Keratinocyte (primary cell): ENCODE data around the gene NDRG3. TPM values are rescaled to one million over a fixed set of nuclear protein-coding genes. Genes with fewer than 3 reads are reported as not detected.

Source experiments
- DNase-seq: peaks from one replicate; pipeline ENCODE4 v3.0.0-alpha.2; 2011; ENCODE audit warnings: low read depth, missing footprints, low spot score
- FAIRE-seq: peaks from 2 replicates; lab custom pipeline; 2011; peaks lifted over from hg19 to GRCh38; lab: Jason Lieb, UNC
- H2AFZ ChIP-seq: 2 replicates; pipeline ENCODE4 v1.6.0; 2012; ENCODE audit warnings: low read length, control low read depth, inconsistent platforms; ENCODE audit not compliant: control insufficient read depth
- H3K27ac ChIP-seq: 2 replicates; pipeline ENCODE4 v1.5.1; 2011; ENCODE audit warnings: low read length; ENCODE audit not compliant: control insufficient read depth, insufficient read depth
- H3K27me3 ChIP-seq: 3 replicates; pipeline ENCODE4 v1.6.0; 2011; ENCODE audit warnings: low read length; ENCODE audit not compliant: control insufficient read depth, insufficient read depth; ENCODE audit errors: extremely low read depth
- H3K36me3 ChIP-seq, 2 experiments: 2 replicates in 1 of 2; 3 replicates in 1 of 2; pipeline ENCODE4 v1.5.1; 2011; ENCODE audit warnings: low read length in 2 of 2, mild to moderate bottlenecking in 1 of 2; ENCODE audit not compliant: control insufficient read depth in 2 of 2, insufficient read depth in 2 of 2; ENCODE audit errors: extremely low read depth in 1 of 2
- H3K4me1 ChIP-seq: 3 replicates; pipeline ENCODE4 v1.5.1; 2011; ENCODE audit warnings: low read length; ENCODE audit not compliant: control insufficient read depth, insufficient read depth; ENCODE audit errors: extremely low read depth
- H3K4me2 ChIP-seq: 3 replicates; pipeline ENCODE4 v1.6.0; 2011; ENCODE audit warnings: low read depth, low read length; ENCODE audit not compliant: control insufficient read depth, insufficient read depth; ENCODE audit errors: extremely low read depth
- H3K4me3 ChIP-seq, 3 experiments: fragments of 200-600 bp in 1 of 3; sonication (generic) in 1 of 3; 2 replicates in 2 of 3; 3 replicates in 1 of 3; pipeline ENCODE4 v1.5.1; 2011 to 2016; ENCODE audit warnings: low read length in 3 of 3, mild to moderate bottlenecking in 3 of 3, control low read depth in 2 of 3, inconsistent platforms in 1 of 3, low read depth in 1 of 3, mixed read lengths in 1 of 3, mixed run types in 1 of 3, moderate library complexity in 1 of 3; ENCODE audit not compliant: control insufficient read depth in 2 of 3, insufficient read depth in 2 of 3; ENCODE audit errors: extremely low read depth in 1 of 3
- H3K79me2 ChIP-seq: 2 replicates; pipeline ENCODE4 v1.6.0; 2012; ENCODE audit warnings: low read length; ENCODE audit not compliant: control insufficient read depth, insufficient read depth
- H3K9ac ChIP-seq: 3 replicates; pipeline ENCODE4 v1.6.0; 2011; ENCODE audit warnings: low read length; ENCODE audit not compliant: control insufficient read depth, insufficient read depth; ENCODE audit errors: extremely low read depth
- H3K9me1 ChIP-seq: 3 replicates; pipeline ENCODE4 v1.6.0; 2011; ENCODE audit warnings: low read length; ENCODE audit not compliant: control insufficient read depth, insufficient read depth; ENCODE audit errors: extremely low read depth
- H3K9me3 ChIP-seq: 2 replicates; pipeline ENCODE4 v1.5.1; 2012; ENCODE audit warnings: low read depth, low read length; ENCODE audit not compliant: control insufficient read depth
- H4K20me1 ChIP-seq: 3 replicates; pipeline ENCODE4 v1.6.0; 2011; ENCODE audit warnings: low read length; ENCODE audit not compliant: control insufficient read depth, insufficient read depth; ENCODE audit errors: extremely low read depth
- EZH2 ChIP-seq: IDR thresholded peaks from one replicate; pipeline ENCODE4 v1.6.1; 2012; ENCODE audit warnings: inconsistent platforms, mild to moderate bottlenecking, low read length, moderate library complexity
- dilution Hi-C: fragments of 300-500 bp; cut with MboI; formaldehyde crosslinking; loops from one replicate; pipeline ENCODE4 v1.7.0; 2020; ENCODE audit warnings: low sequenced_read_pairs; ENCODE audit not compliant: extremely low pct_ligation_motif_present
- polyA plus RNA-seq, 5 experiments: library from polyadenylated mRNA; depleted of rRNA in 3 of 5; stranded (reverse) in 3 of 5; stranded (forward) in 1 of 5; unstranded in 1 of 5; fragments of >200 nt; gene quantifications; 1 replicate in 1 of 5; 2 replicates in 3 of 5; 3 replicates in 1 of 5; pipeline versions ENCODE4 v1.2.1 to v1.2.3, GENCODE V29; 2011 to 2012; ENCODE audit warnings: missing spikeins in 2 of 5, low read depth in 1 of 5, low replicate concordance in 1 of 5
- TF ChIP-seq, protein P1 (sequence below), 3 experiments: IDR thresholded peaks in 1 of 3; conservative IDR thresholded peaks in 1 of 3; optimal IDR thresholded peaks in 1 of 3; 2 replicates in 2 of 3; 3 replicates in 1 of 3; pipeline versions ENCODE3 to v1.5.1; 2011; ENCODE audit warnings: low read length in 3 of 3, mild to moderate bottlenecking in 3 of 3, moderate library complexity in 2 of 3, control low read depth in 1 of 3, inconsistent platforms in 1 of 3; ENCODE audit not compliant: insufficient read depth in 2 of 3; ENCODE audit errors: extremely low read depth in 1 of 3

NDRG3 gene
- polyA plus RNA-seq, 1 donor (not counting 4 experiments of a cell fraction or from before 2014, with no cell fraction given): 44.1 TPM

GRCh38 chr20:36728986-36729385 lies 16.9 kb downstream of the NDRG3 start:
- Histone ChIP-seq H3K36me3 (no peaks in the 10 kb centered on the region), H3K9me3 (no peaks in the 10 kb centered on the region), H3K27ac (no peak overlapping the region), H3K9ac (no peak overlapping the region), H2AFZ (no peak overlapping the region), H3K4me3 (no peak overlapping the region), H4K20me1 (no peaks in the 10 kb centered on the region), H3K9me1 (no peaks in the 10 kb centered on the region), H3K27me3 (no peaks in the 10 kb centered on the region), H3K4me2 (no peak overlapping the region), H3K79me2 (peaks cover 1% of the 10 kb centered on the region), H3K4me1 (peaks cover 4% of the 10 kb centered on the region)
- no peak for DNase-seq
- TF ChIP-seq EZH2: no peak
- TF ChIP-seq, protein P1, sequence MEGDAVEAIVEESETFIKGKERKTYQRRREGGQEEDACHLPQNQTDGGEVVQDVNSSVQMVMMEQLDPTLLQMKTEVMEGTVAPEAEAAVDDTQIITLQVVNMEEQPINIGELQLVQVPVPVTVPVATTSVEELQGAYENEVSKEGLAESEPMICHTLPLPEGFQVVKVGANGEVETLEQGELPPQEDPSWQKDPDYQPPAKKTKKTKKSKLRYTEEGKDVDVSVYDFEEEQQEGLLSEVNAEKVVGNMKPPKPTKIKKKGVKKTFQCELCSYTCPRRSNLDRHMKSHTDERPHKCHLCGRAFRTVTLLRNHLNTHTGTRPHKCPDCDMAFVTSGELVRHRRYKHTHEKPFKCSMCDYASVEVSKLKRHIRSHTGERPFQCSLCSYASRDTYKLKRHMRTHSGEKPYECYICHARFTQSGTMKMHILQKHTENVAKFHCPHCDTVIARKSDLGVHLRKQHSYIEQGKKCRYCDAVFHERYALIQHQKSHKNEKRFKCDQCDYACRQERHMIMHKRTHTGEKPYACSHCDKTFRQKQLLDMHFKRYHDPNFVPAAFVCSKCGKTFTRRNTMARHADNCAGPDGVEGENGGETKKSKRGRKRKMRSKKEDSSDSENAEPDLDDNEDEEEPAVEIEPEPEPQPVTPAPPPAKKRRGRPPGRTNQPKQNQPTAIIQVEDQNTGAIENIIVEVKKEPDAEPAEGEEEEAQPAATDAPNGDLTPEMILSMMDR (optimal IDR thresholded peaks at IDR 0.05 in 1 of 3, IDR thresholded peaks at IDR 0.05 in 1 of 3, conservative IDR thresholded peaks at IDR 0.05 in 1 of 3; ENCODE audit: extremely low read depth in 1 of 3, insufficient read depth in 2 of 3, low read length in 3 of 3): peak in 2 of 3 experiments; percentile 47 to 50
- dilution Hi-C loops: no loop called here
- FAIRE-seq: peak; percentile 13

- Histone ChIP-seq H3K9me3 (no peaks in the 10 kb centered on the region), H3K27ac (no peak overlapping the region), H4K20me1 (no peaks in the 10 kb centered on the region), H3K9ac (no peak overlapping the region), H3K79me2 (no peaks in the 10 kb centered on the region), H3K36me3 (no peaks in the 10 kb centered on the region), H2AFZ (no peak overlapping the region), H3K4me3 (no peak overlapping the region), H3K27me3 (no peaks in the 10 kb centered on the region), H3K4me1 (no peaks in the 10 kb centered on the region), H3K9me1 (no peaks in the 10 kb centered on the region), H3K4me2 (no peak overlapping the region)
- dilution Hi-C loops: no loop called here
- no peak for DNase-seq
- FAIRE-seq: no peak
- TF ChIP-seq EZH2: no peak
- TF ChIP-seq, protein P1 (optimal IDR thresholded peaks at IDR 0.05 in 1 of 3, IDR thresholded peaks at IDR 0.05 in 1 of 3, conservative IDR thresholded peaks at IDR 0.05 in 1 of 3; ENCODE audit: extremely low read depth in 1 of 3, insufficient read depth in 2 of 3, low read length in 3 of 3): no peak
Measured at GRCh38 chr20:36726168-36726567, 19.7 kb downstream of the NDRG3 start.
